B cell (primary cell): ENCODE data around the gene CCNE1. TPM values are rescaled to one million over a fixed set of nuclear protein-coding genes. Genes with fewer than 3 reads are reported as not detected.
A peak's percentile ranks its signal among the peaks of the same experiment; 100 is the strongest.

Experiments
- ATAC-seq: fragments of 200-7000 bp; cut with Tn5 transposase; one replicate; pipeline ENCODE4 v1.10.0; 2021; ENCODE audit warnings: low read depth, mild to moderate bottlenecking, moderate number of reproducible peaks, moderate library complexity
- CTCF ChIA-PET: fragments of 350-600 bp; sonication (Branson Sonifier 250); formaldehyde crosslinking; loops from one replicate; lab custom pipeline; 2021; ENCODE audit warnings: antibody characterized with exemption, inconsistent platforms; lab: Charles Lee
- POLR2A ChIA-PET: fragments of 350-600 bp; sonication (Branson Sonifier 250); formaldehyde crosslinking; loops from one replicate; lab custom pipeline; 2021; ENCODE audit warnings: antibody characterized with exemption; lab: Charles Lee
- DNase-seq: peaks from one replicate; pipeline ENCODE4 v3.0.0; 2013
- H2AFZ ChIP-seq: 2 replicates; pipeline ENCODE4 v1.6.1; 2012; ENCODE audit warnings: mild to moderate bottlenecking, low read depth, low read length; ENCODE audit not compliant: insufficient read depth, poor library complexity, severe bottlenecking
- H3K27ac ChIP-seq, 2 donors: 1 replicate in 1 of 2; 2 replicates in 1 of 2; pipeline ENCODE4 v1.5.1; 2012 to 2013; ENCODE audit warnings: low read length in 2 of 2, mild to moderate bottlenecking in 2 of 2, moderate library complexity in 1 of 2
- H3K27me3 ChIP-seq, 4 experiments: fragments of 200-600 bp in 1 of 4; sonication (generic) in 1 of 4; replicated peaks in 1 of 4; 1 replicate in 2 of 4; 2 replicates in 2 of 4; pipeline versions ENCODE4 v1.6.1 to v1.7.0; 2013 to 2016; ENCODE audit warnings: low read length in 3 of 4, mild to moderate bottlenecking in 2 of 4, mixed read lengths in 1 of 4, moderate library complexity in 1 of 4; ENCODE audit not compliant: insufficient read depth in 4 of 4, control insufficient read depth in 3 of 4; ENCODE audit errors: control extremely low read depth in 1 of 4
- H3K36me3 ChIP-seq, 2 experiments: replicated peaks in 1 of 2; 1 replicate in 1 of 2; 2 replicates in 1 of 2; pipeline versions ENCODE4 v1.6.1 to v1.7.1; 2013; ENCODE audit warnings: low read length in 1 of 2; ENCODE audit not compliant: insufficient read depth in 2 of 2, control insufficient read depth in 1 of 2; ENCODE audit errors: control extremely low read depth in 1 of 2, extremely low read depth in 1 of 2
- H3K4me1 ChIP-seq, 2 donors: fragments of 200-600 bp in 1 of 2; sonication (generic) in 1 of 2; 1 replicate in 1 of 2; 2 replicates in 1 of 2; pipeline versions ENCODE4 v1.5.1 to v1.6.1; 2013 to 2017; ENCODE audit warnings: low read length in 2 of 2; ENCODE audit not compliant: control insufficient read depth in 2 of 2, insufficient read depth in 2 of 2
- H3K4me2 ChIP-seq: replicated peaks from 2 replicates; pipeline ENCODE3; 2012; ENCODE audit warnings: mild to moderate bottlenecking, low read depth, low read length; ENCODE audit not compliant: poor library complexity, severe bottlenecking
- H3K4me3 ChIP-seq, 5 experiments: fragments of 200-600 bp in 1 of 5; sonication (generic) in 1 of 5; 1 replicate in 3 of 5; 2 replicates in 2 of 5; pipeline versions ENCODE4 v1.5.1 to v1.7.0; 2011 to 2016; ENCODE audit warnings: low read length in 4 of 5, mild to moderate bottlenecking in 4 of 5, low read depth in 2 of 5, control low read depth in 1 of 5, moderate library complexity in 1 of 5; ENCODE audit not compliant: insufficient read depth in 1 of 5; ENCODE audit errors: control extremely low read depth in 1 of 5, extremely low read depth in 1 of 5
- H3K79me2 ChIP-seq: fragments of 200-600 bp; sonication (generic); one replicate; pipeline ENCODE4 v1.6.0; 2016; ENCODE audit warnings: low read length; ENCODE audit not compliant: control insufficient read depth, insufficient read depth
- H3K9ac ChIP-seq: fragments of 200-600 bp; sonication (generic); 2 replicates; pipeline ENCODE4 v1.6.1; 2017; ENCODE audit warnings: mild to moderate bottlenecking, low read length, moderate library complexity
- H3K9me3 ChIP-seq, 3 donors: one replicate each; pipeline versions ENCODE4 v1.6.1 to v1.7.1; 2013; ENCODE audit warnings: low read length in 2 of 3; ENCODE audit not compliant: control insufficient read depth in 2 of 3, insufficient read depth in 1 of 3; ENCODE audit errors: control extremely low read depth in 1 of 3
- H4K20me1 ChIP-seq: 2 replicates; pipeline ENCODE4 v1.6.0; 2012; ENCODE audit warnings: mild to moderate bottlenecking, low read length; ENCODE audit not compliant: insufficient read depth, control insufficient read depth, poor library complexity, severe bottlenecking
- H3K27ac Mint-ChIP-seq: one replicate; pipeline ENCODE4 v1.8.0; 2021; ENCODE audit warnings: mixed read lengths
- H3K27me3 Mint-ChIP-seq: one replicate; pipeline ENCODE4 v1.8.0; 2021; ENCODE audit warnings: mixed read lengths
- H3K4me1 Mint-ChIP-seq: one replicate; pipeline ENCODE4 v1.8.0; 2021; ENCODE audit warnings: mixed read lengths
- H3K4me3 Mint-ChIP-seq: one replicate; pipeline ENCODE4 v1.8.0; 2021; ENCODE audit warnings: mixed read lengths
- H3K9me3 Mint-ChIP-seq: one replicate; pipeline ENCODE4 v1.8.0; 2022; ENCODE audit warnings: mixed read lengths; ENCODE audit not compliant: insufficient read depth
- EZH2 ChIP-seq: IDR thresholded peaks from 2 replicates; pipeline ENCODE4 v1.6.1; 2012; ENCODE audit warnings: borderline replicate concordance, low read depth, mild to moderate bottlenecking, moderate library complexity, low read length; ENCODE audit not compliant: insufficient read depth, poor library complexity, severe bottlenecking
- WGBS: methylation state at CpG from one replicate; pipeline ENCODE4 v1.1.5; 2013; ENCODE audit warnings: missing lambda C conversion rate; ENCODE audit not compliant: insufficient coverage; 5-methylcytosine and 5-hydroxymethylcytosine counted together
- intact Hi-C: fragments of 100-400 bp; cut with micrococcal nuclease; formaldehyde crosslinking; loops from one replicate; pipeline ENCODE4 v1.10.0; 2022
- polyA minus RNA-seq: library from RNA; depleted of rRNA, polyadenylated mRNA; stranded (reverse); fragments of >200 nt; gene quantifications from 2 replicates; pipeline ENCODE4 v1.2.3, GENCODE V29; 2012
- polyA plus RNA-seq: library from polyadenylated mRNA; depleted of rRNA; stranded (reverse); fragments of >200 nt; gene quantifications from 2 replicates; pipeline ENCODE4 v1.2.3, GENCODE V29; 2012
- total RNA-seq, 2 donors: library from RNA; stranded (reverse); fragments of 120-200 nt in 1 of 2; gene quantifications; 1 replicate in 1 of 2; 2 replicates in 1 of 2; pipeline versions ENCODE4 v1.2.3 to v1.2.4, GENCODE V29; 2013 to 2022
- TF ChIP-seq, protein P1 (sequence below): fragments of 200-600 bp; IDR thresholded peaks from one replicate; pipeline ENCODE4 v1.8.0; 2022; ENCODE audit warnings: antibody characterized with exemption, mild to moderate bottlenecking

Gene CCNE1
- 2.5 and 3.1 TPM in 2 replicates for total RNA-seq
- total RNA-seq (2013): 2.9 TPM
- polyA plus RNA-seq: 2.8 and 7.6 TPM in 2 replicates
- 2.6 and 6.8 TPM in 2 replicates for polyA minus RNA-seq

GRCh38 chr19:29811125-29812079, at the start of gene CCNE1:
Gene CCNE1, plus strand, starts transcription at chr19:29811991. Its CDS starts 565 bp downstream, at chr19:29812556.
- intact Hi-C loops: loop anchor here (1.0 to 10.0 kb wide), 4 partner anchors 33 to 205 kb away; partner anchors contain the start of genes PLEKHF1, POP4 and URI1
- H3K9me3 ChIP-seq: no peaks in the 10 kb centered on the region
- H3K36me3 ChIP-seq: no peaks in the 10 kb centered on the region
- peak within 1 kb of the TSS; percentile 84 for H3K27ac Mint-ChIP-seq
- DNase-seq: peak; percentile 92
- H3K27me3 Mint-ChIP-seq: no peaks in the 10 kb centered on the region
- no peaks in the 10 kb centered on the region for H3K79me2 ChIP-seq
- ChIA-PET POLR2A (no interaction called here), CTCF (interaction anchor here (0.6 kb wide), 1 partner anchor 18 kb away, joined by 6 read pairs; no protein-coding TSS in a partner anchor)
- TF ChIP-seq, protein P1, sequence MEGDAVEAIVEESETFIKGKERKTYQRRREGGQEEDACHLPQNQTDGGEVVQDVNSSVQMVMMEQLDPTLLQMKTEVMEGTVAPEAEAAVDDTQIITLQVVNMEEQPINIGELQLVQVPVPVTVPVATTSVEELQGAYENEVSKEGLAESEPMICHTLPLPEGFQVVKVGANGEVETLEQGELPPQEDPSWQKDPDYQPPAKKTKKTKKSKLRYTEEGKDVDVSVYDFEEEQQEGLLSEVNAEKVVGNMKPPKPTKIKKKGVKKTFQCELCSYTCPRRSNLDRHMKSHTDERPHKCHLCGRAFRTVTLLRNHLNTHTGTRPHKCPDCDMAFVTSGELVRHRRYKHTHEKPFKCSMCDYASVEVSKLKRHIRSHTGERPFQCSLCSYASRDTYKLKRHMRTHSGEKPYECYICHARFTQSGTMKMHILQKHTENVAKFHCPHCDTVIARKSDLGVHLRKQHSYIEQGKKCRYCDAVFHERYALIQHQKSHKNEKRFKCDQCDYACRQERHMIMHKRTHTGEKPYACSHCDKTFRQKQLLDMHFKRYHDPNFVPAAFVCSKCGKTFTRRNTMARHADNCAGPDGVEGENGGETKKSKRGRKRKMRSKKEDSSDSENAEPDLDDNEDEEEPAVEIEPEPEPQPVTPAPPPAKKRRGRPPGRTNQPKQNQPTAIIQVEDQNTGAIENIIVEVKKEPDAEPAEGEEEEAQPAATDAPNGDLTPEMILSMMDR: no peak
- WGBS: 2% methylated on average over 120 of the region's 125 CpGs
- H4K20me1 ChIP-seq: no peaks in the 10 kb centered on the region
- H3K9me3 Mint-ChIP-seq: no peaks in the 10 kb centered on the region
- H3K4me1 Mint-ChIP-seq: peaks cover 15% of the 10 kb centered on the region
- H3K4me2 ChIP-seq: peak within 1 kb of the TSS; percentile 93
- peaks cover 0 to 8% (median 0%) of the 10 kb centered on the region in 4 experiments for H3K27me3 ChIP-seq
- peak within 1 kb of the TSS in 4 of 5 experiments; percentile 42 to 67 (median 58) for H3K4me3 ChIP-seq
- peak within 1 kb of the TSS; percentile 68 for H3K9ac ChIP-seq
- H3K27ac ChIP-seq: peak within 1 kb of the TSS; percentile 41 to 76
- peak within 1 kb of the TSS; percentile 92 for H3K4me3 Mint-ChIP-seq
- peak; percentile 94 for ATAC-seq
- H2AFZ ChIP-seq: peak within 1 kb of the TSS; percentile 87
- H3K4me1 ChIP-seq: peaks cover 8 to 25% of the 10 kb centered on the region in 2 donors

GRCh38 chr19:29763196-29763595, 48.6 kb upstream of the CCNE1 start:
- DNase-seq (no peak), ATAC-seq (no peak)
- Histone ChIP-seq H3K27me3 (peaks cover 0 to 6% (median 0%) of the 10 kb centered on the region in 4 experiments), H3K36me3 (no peaks in the 10 kb centered on the region), H3K27ac (no peak overlapping the region), H4K20me1 (no peaks in the 10 kb centered on the region), H3K4me1 (peaks cover 8% of the 10 kb centered on the region in 2 donors), H3K4me3 (no peak overlapping the region), H3K4me2 (no peak overlapping the region), H3K9me3 (peaks cover 0 to 5% (median 0%) of the 10 kb centered on the region in 3 donors), H2AFZ (no peak overlapping the region), H3K9ac (no peak overlapping the region), H3K79me2 (no peaks in the 10 kb centered on the region)
- Mint-ChIP-seq H3K4me3 (no peak overlapping the region), H3K9me3 (no peaks in the 10 kb centered on the region), H3K27me3 (peaks cover 13% of the 10 kb centered on the region), H3K27ac (no peak overlapping the region), H3K4me1 (peaks cover 3% of the 10 kb centered on the region)
- intact Hi-C loops: no loop called here
- 100% methylated on average over 1 of the region's 4 CpGs for WGBS
- ChIA-PET CTCF (interaction anchor here (0.6 to 6.4 kb wide), 4 partner anchors 11 to 110 kb away, joined by 3 to 71 read pairs (median 4); no protein-coding TSS in a partner anchor), POLR2A (no interaction called here)
- TF ChIP-seq EZH2: no peak
- TF ChIP-seq, protein P1: no peak
